Psoas muscle (tissue), 8 donors: ENCODE results near the gene MMP25. TPM values are rescaled to one million over a fixed set of nuclear protein-coding genes. Genes with fewer than 3 reads are reported as not detected.

ENCODE experiments used
- ATAC-seq, 4 donors: fragments of 200-7000 bp; cut with Tn5 transposase; one replicate each; pipeline ENCODE4 v1.9.1; 2020; ENCODE audit warnings: moderate library complexity in 3 of 4, mild to moderate bottlenecking in 2 of 4
- DNase-seq, 2 donors: peaks; one replicate each; pipeline ENCODE4 v3.0.0-alpha.2; 2020
- H3K27ac ChIP-seq: fragments of 200-600 bp; one replicate; pipeline ENCODE4 v1.8.0; 2022
- H3K27me3 ChIP-seq, 3 donors: fragments of 200-600 bp in 1 of 3; one replicate each; pipeline versions ENCODE4 v1.6.1 to v1.8.0; 2013 to 2022; ENCODE audit warnings: low read length in 2 of 3, mild to moderate bottlenecking in 2 of 3, moderate library complexity in 1 of 3; ENCODE audit not compliant: insufficient read depth in 3 of 3
- H3K36me3 ChIP-seq, 2 donors: fragments of 200-600 bp in 1 of 2; one replicate each; pipeline versions ENCODE4 v1.6.1 to v1.8.0; 2013 to 2022; ENCODE audit warnings: low read depth in 1 of 2, mild to moderate bottlenecking in 1 of 2, moderate library complexity in 1 of 2; ENCODE audit not compliant: insufficient read depth in 1 of 2
- H3K4me1 ChIP-seq: fragments of 200-600 bp; one replicate; pipeline ENCODE4 v1.8.0; 2022
- H3K4me3 ChIP-seq: fragments of 200-600 bp; one replicate; pipeline ENCODE4 v1.8.0; 2022; ENCODE audit warnings: mild to moderate bottlenecking
- H3K9me3 ChIP-seq: fragments of 200-600 bp; one replicate; pipeline ENCODE4 v1.8.0; 2022
- CTCF ChIP-seq: fragments of 200-600 bp; IDR thresholded peaks from one replicate; pipeline ENCODE4 v1.8.0; 2022; ENCODE audit warnings: antibody characterized with exemption
- WGBS, 3 donors: extraction: QIAGEN DNeasy Blood & Tissue Kit; methylation state at CpG; one replicate each; pipeline versions ENCODE4 v1.1.6 to v1.1.7; 2013; 5-methylcytosine and 5-hydroxymethylcytosine counted together
- intact Hi-C, 2 donors: fragments of 100-400 bp; cut with DNase I; formaldehyde crosslinking; loops; one replicate each; pipeline versions ENCODE4 v1.11.0 to v1.14.2; 2022
- polyA plus RNA-seq, 3 donors: library from polyadenylated mRNA; stranded (reverse); fragments of 200-250 nt; gene quantifications; one replicate each; pipeline ENCODE4 v1.2.3, GENCODE V29; 2013
- total RNA-seq, 4 donors: library from RNA; stranded (reverse); fragmentation: NEBNext Ultra II Directional in 2 of 4; extraction: Animal tissue kit (Norgen Biotek cat#: 25700) in 2 of 4; gene quantifications; one replicate each; pipeline versions ENCODE4 v1.2.1 to v1.2.4, GENCODE V29; 2021 to 2023
- donor health status: healthy with polysubstance abuse.
- donor health status: DM: no; HTN: no; CAD: no; lungs with moderate emphysema.
- donor health status: Bipolar disorder and iron deficiency.
- donor health status: healthy.
- donor health status: DM: yes; HTN: yes; CAD: no.
- donor health status: DM: no; HTN: no; CAD: no.
- donor health status: DM: no; HTN: no; CAD: no.
- donor health status: DM: yes; HTN: yes; CAD: no.

Gene MMP25
- total and polyA plus RNA-seq, 7 donors = 0.13 to 2.3 (median 1.0) TPM

- Histone ChIP-seq H3K27ac (no peak overlapping the region), H3K27me3 (no peaks in the 10 kb centered on the region), H3K36me3 (no peaks in the 10 kb centered on the region), H3K9me3 (no peaks in the 10 kb centered on the region), H3K4me3 (no peak overlapping the region), H3K4me1 (peaks cover 28% of the 10 kb centered on the region)
- no peak for TF ChIP-seq CTCF
- ATAC-seq = no peak
- DNase-seq = no peak
- intact Hi-C loops = loop anchor here (5.0 kb wide), 2 partner anchors 71 to 111 kb away; no protein-coding TSS in a partner anchor
- WGBS, 3 donors = 82 to 89% (median 83%) methylated on average over 15 to 19 of the region's 19 CpGs
Observed at GRCh38 chr16:3056336-3057180, 10.2 kb downstream of the MMP25 start.

- no peak for ATAC-seq
Observed at GRCh38 chr16:3057181-3058138, 11.1 kb downstream of the MMP25 start.

GRCh38 chr16:3058139-3059030, 12.0 kb downstream of the MMP25 start:
- peaks cover 35% of the 10 kb centered on the region for H3K4me1 ChIP-seq
- H3K27me3 ChIP-seq = no peaks in the 10 kb centered on the region
- DNase-seq (peak in 1 of 2 donors; percentile 42), ATAC-seq (peak; percentile 8 to 25 (median 16))
- H3K9me3 ChIP-seq = no peaks in the 10 kb centered on the region
- intact Hi-C loops = loop anchor here (1.0 to 5.0 kb wide), 4 partner anchors 69 to 112 kb away; no protein-coding TSS in a partner anchor
- WGBS, 3 donors = 11 to 14% (median 12%) methylated on average over 50 to 77 of the region's 77 CpGs
- H3K27ac ChIP-seq = peak overlapping the region; percentile 76
- H3K36me3 ChIP-seq = no peaks in the 10 kb centered on the region
- no peak for TF ChIP-seq CTCF
- peak overlapping the region; percentile 90 for H3K4me3 ChIP-seq

More at GRCh38 chr16:3057181-3058138, 11.1 kb downstream of the MMP25 start:
- Histone ChIP-seq H3K36me3 (no peaks in the 10 kb centered on the region), H3K4me3 (peak overlapping the region; percentile 90), H3K27me3 (no peaks in the 10 kb centered on the region), H3K9me3 (no peaks in the 10 kb centered on the region), H3K27ac (no peak overlapping the region), H3K4me1 (peaks cover 35% of the 10 kb centered on the region)
- intact Hi-C loops = loop anchor here (2.0 to 5.0 kb wide), 3 partner anchors 70 to 113 kb away; no protein-coding TSS in a partner anchor
- no peak for DNase-seq
- TF ChIP-seq CTCF = no peak
- 91 to 95% (median 92%) methylated on average over 21 to 22 of the region's 22 CpGs for WGBS, 3 donors
